COLO668 (cell line): Measurements from ENCODE around the gene PDE9A.

ENCODE experiments used
- DNase-seq: peaks from one replicate; lab custom pipeline; 2025; ENCODE audit not compliant: unreplicated experiment; lab: John Stamatoyannopoulos, UW

PDE9A gene

DNA sequence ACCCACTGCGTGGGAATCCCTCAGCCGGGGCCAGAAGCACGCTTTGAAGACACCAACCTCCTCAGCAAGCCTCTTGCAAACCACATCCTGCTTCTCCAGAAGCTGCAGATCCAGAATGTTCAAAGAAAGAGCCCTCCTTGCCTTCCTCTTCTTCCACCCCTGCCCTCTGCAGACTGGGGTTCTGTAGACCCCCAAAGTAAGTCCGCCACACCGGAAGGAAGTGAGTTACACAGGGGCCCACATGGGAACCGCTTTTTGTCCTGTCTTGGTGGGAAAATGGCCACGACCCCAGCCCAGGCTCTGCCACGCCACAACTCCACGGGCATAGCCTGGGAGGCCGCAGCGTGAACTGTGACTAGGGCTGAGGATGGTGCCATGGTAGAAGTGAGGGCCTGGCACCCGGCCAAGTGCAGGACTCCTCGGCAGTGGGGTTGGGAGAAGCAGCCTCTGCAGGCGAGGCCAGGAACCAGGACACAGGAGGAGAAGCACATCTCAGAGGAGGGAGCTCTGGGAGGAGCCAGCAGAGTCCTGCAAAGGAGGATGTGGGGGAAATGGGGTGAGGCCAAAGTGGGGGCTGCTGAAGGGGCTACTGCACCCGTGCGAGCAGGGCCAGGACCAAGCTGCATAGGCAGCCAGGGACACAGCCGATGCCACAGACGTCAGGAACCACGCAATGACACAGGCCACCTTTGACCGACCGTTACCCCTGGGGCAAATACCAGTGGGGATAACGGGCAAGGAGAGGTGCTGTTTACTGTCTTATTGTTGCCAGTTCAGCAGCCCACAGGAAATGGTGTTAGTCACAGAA, 30.9 kb downstream of the PDE9A start:
- DNase-seq, result peak; percentile 32

DNA sequence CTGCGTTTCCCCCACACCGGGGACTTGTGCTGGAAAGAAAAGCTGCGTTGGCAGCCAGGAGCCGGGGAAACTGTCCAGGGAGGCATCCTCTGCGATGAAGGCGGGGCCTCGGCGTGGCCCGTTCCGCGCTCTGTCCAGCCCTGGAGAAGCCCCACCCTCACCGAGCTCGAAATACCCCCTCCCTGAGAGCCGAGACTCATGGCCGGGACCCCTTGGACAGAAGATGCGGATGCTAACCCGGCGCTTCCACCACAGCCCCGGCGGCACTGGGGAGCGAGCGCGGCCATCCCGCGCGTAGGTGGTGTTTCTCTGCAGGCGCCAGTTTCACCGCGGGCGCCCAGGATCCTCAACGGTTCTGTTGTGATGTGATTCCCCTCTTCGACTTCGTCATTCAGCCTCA, 31.6 kb downstream of the PDE9A start:
- DNase-seq, result no peak

DNA sequence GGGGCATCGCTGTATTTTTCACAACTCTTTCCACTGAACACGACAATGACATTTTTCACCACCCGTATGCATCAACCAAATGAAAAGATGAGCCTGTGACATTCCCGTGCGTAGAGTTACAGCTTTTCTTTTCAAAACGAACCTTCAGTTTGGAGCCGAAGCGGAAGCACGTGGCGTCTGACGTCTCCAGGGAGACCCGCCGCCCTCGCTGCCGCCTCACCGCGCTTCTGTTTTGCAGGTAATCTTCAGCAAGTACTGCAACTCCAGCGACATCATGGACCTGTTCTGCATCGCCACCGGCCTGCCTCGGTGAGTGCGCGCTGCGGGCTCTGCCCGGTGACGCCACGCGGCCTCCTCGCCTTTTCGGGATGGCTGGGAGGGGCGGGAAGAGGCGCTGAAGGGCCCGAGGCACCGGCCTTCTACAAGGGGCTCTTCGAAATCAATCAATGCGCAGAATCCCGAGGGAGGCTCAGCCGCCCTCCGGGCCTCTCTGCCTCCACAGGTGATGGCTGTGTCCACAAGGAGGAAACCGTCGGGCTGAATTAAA, 32.6 kb downstream of the PDE9A start:
- DNase-seq, result no peak

DNA sequence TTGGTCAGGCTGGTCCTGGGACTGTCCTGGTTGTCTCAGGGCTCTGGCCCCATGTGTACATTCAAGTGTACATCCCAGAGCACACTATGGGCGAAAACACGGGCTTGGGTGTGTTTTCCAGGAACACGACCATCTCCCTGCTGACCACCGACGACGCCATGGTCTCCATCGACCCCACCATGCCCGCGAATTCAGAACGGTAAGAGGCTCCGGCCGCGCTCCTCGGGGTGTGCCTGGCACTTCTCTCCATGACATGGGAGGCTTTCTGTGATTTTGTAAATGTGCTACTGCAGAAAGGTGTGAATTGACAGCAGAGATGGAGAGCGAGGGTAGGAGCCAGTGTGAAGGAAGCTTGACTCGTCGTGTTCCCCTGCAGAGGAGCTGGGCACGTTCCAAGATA, 34.4 kb downstream of the PDE9A start:
- no peak for DNase-seq

DNA sequence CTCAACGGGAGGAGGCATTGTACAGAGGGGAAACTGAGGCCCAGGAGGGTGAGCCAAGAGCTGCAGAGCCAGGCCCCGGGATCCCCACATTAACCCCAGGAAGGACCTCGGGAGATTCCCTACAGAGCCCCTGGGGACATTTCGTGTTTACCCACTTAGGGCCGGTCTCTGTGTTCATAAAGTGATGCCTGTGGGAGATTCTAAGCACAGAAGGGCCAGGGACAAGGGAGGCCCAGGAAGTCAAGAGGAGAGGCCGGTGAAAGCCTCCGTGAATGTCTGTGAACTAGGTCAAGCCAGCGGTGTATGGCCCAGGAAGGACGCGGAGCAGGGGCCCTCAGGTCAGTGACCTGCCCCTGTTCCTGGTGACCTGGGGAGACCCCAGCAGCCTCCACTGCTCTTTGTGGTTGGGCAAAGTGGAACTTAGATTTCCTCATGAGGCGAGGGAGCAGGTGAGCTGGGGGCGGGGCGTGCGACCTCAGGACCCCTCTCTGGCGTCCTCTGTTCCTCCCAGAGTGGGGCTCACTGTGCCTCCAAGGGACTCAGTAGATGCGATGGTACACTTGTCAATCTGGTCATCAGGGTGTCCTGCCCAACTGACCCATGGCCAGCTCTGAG, 34.9 kb downstream of the PDE9A start:
- no peak for DNase-seq

DNA sequence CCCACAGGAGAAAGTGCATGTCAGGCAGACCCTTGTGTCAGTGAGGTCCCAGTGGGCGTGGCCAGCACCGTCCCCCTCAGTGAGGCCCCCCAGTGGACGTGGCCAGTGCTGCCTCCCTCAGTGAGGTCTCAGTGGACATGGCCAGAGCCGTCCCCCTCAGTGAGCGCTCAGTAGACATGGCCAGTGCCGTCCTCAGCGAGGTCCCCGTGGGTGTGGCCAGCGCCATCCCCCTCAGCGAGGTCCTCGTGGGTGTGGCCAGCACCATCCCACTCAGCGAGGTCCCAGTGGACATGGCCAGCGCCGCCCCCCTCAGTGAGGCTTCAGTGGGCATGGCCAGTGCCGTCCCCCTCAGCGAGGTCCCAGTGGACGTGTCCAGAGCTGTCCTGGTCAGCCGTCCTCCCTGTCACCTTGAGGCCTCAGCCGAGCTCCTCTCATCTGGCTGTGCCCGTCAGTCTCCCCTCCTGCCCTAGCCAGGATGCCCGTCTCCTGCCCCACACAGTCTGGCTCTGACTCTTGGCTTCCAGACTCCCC, 35.5 kb downstream of the PDE9A start:
- DNase-seq, result no peak

DNA sequence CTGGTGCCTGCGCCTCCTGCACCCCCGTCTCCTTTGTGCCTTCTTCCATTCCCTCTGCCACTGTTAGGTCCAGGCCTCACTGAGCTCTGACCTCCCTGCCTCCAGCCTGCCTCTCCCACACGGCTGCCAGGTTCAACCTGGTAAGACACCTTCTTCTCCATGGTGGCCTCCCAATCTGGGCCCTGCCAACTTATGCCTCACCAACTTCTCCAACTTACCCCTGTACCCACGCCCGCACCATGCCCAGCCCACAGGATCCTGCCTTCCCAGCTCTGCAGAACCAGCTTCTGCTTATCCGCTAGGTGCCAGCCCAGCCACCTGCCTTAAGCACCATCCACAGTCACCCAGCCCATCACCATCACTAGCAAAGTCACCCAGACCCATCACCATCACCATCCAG, 37.2 kb downstream of the PDE9A start:
- no peak for DNase-seq

DNA sequence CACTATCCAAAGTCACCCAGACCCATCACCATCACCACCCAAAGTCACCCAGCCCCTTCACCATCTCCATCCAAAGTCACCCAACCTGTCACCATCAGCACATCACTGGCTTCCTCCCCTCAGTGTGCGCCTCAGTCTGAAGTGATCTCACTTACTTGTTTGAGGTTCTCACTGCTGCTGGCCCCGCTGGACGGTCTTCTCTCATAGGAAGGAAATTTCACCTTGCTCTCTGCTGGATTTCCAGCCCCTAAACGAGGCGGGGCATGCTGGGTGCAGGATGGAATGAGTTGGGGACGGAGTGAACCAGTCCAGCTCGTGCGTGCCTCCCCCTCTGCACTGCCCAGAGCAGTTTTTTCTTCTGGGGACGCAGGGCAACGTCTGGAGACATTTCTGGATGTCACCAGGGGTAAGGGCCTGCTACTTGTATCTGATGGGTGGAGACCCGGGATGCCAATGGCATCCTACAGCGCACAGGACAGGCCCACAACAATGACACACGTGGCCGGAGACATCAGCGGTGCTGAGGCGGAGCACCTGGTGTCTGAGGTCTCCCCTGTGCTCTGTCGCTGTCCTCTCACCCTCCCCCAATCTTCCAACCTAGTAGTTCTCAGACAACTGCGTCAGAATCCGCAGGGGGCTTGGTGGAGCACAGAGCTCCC, 38.6 kb downstream of the PDE9A start:
- DNase-seq, result no peak

DNA sequence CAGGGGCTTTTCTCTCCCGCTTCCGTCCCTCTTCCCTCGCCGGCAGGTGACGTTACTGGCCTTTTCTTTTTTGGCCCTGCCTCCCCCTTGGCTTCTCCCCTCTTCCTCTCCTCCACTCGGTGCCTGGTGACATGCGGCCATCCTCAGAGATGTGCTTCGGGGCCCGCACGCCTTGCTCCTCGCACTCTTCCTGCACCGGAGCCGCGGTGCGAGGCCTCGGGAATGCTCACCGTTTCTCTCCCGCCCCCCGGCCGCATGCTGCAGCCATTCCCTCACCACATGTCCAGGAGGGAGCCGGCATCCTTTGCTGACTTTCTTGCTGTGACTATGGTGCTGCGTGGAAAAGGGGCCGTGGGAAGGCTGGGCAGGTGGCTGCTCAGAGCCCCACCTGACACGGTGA, 39.3 kb downstream of the PDE9A start:
- no peak for DNase-seq

DNA sequence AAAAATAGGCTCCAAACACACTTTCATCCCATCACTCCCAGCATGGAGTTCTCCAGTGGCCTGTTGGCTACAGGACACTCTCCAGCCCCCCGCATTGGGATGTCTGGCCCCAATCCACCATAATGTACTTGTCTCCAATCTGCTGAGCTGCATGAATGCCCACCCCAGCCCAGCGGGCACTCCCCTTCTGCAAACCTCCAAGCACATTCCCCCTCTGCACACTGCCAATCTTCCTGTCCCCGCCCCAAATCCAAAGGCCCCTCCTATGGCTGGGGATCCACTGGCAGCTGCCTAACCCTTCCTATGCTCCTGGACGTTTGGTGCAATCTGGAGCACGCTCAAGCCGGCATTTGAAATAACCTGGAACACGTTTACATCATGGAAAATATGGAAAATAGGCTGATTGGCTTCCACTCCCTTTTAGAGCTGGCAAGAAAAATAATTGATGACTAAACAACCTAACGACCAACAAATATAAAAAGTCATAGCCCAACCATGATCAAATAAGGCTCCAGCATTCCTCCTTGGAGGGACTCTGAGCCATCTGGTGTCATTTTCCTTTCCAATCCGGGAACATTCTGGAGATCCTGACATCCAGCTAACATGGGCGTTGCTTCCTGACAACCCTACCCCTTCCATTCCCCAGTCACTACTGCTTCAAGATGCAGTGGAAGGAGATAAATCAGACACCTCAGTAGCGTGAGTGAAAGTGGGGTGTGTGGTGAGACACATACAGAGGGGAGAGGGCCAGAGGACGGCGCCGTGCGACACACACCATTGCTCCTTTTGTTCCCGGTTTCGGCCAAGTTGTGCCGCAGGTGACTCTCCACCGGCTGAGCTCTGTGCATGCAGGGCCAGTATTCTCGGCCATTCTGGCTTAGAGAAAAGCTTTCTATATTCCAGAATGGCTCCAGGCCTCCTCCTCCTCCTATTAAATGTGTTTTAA, 41.6 kb downstream of the PDE9A start:
- DNase-seq, result no peak

DNA sequence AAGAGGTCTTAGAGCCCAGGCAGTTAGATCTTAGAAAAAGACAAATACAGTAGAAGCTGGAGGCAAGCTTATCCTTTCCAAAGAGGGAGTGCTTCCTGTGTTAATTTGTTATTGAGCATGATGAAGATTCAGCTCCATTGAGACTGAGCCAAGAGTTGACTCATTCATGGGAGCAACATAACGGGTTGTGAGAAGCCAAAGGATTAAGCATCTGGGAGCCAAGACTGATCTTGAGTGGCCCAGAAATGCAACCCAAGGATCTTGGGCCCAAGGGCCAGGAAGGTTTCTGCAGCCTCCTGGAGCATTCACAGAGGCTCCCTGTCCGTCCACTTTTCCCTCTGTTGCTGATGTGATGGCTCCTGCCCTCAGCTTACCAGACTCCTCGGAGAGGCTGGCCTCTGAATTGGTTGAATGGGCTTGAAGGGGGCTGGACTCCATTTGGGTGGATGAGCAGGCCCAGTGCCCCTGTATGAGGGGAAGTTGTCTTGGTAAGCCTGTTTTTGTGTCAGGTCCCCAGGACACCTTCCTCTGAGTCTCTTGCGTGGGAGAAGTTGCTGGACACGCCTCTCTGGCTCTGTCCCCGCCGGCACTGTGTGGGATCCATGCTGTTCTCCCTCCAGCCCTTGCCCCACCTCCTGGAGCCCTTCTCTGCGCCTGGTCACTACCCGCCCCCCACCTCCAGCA, 42.4 kb downstream of the PDE9A start:
- no peak for DNase-seq

DNA sequence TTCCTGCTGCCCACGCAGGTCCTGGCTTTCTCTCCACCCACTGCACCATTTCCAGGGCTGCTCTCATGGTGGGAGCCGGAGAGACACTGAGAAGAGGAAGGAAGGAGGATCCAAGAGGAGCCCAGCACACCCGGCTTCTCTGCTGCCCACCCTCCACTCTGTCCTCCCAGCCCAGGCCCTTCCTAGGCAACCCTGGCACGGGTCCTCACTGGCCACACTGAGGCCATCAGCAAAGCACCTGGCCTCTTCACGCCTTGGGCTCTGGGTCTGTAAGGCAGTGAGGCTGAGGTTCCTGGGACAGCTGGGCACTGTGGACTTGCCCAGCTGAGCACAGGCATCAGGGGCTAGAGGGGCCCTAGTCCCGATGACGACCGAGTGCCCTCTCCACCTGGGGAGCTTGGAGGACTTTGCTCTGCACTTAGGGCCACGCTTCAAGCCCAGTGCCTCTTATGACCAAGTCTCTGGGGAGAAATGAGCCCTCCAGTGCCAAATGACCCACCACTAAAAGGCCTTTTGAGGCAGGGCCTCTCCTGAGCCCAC, 43.1 kb downstream of the PDE9A start:
- DNase-seq, result no peak

DNA sequence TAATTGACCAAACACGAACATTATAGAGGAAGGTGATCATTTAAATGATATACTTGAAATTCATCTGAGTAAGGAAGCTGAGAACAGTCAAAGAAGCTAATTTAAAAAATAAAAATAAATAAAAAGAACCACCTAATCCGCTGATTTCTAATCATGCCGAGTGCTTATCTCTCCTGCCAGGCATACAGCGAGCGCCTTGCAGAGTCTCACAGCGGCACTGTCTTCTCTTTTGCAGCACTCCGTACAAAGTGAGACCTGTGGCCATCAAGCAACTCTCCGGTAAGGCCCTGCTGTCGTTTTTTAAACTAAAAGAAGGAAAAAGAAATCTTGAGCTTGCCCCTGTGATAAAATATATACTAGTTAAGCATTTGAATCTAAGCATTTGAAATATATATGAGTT, 45.3 kb downstream of the PDE9A start:
- no peak for DNase-seq

DNA sequence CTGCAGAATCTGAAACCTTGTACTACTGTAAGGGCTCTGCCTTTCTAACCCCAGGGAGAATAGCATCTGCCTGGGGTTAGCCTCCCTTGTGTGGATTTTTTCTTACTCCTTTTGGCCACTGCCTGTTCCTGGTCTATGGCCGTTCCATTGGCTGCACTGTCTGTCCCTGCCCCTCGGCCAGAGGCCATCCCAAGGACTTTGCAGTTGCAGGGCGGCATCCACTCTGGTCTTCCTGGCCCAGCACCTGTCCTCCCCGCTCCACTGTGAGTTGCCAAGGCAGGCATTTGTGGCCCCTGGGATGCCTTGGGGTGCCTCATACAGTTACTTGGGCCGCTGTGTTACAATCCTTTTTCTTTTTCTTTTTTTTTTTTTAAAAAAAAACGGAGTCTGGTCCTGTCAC, 45.8 kb downstream of the PDE9A start:
- no peak for DNase-seq

DNA sequence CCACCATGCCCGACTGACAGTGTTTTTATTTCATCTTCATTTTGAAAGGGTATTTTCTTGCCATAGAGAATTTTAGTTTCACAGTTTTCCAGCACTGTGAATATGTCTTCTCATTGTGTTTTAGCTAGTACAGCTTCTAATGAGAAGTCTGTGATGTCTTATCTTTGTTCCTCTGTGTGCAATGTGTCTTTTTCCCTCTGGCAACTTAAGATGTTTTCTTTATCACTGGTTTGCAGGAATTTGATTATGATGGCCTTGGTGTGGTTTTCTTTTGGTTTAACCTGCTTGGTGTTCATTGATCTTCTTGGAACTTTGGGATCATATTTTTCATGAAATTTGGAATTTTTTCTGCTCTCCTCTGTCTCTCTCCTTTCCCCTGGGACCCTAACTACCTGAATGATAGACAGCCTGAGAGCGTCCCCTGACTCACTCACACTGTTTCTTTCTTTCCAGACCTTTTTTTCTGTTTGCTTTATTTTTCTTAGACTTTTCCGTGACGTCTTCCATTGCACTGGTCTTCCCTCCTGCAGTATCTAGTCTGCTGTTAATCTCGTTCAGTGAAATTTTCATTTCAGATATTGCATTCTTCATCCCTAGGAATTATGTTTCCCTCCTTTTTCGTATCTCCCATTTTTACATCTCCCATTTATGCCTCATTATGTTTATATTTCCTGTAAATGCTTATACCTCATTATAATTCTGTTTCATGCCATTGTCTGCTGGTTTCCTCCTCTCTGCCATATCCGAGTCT, 48.5 kb downstream of the PDE9A start:
- no peak for DNase-seq

DNA sequence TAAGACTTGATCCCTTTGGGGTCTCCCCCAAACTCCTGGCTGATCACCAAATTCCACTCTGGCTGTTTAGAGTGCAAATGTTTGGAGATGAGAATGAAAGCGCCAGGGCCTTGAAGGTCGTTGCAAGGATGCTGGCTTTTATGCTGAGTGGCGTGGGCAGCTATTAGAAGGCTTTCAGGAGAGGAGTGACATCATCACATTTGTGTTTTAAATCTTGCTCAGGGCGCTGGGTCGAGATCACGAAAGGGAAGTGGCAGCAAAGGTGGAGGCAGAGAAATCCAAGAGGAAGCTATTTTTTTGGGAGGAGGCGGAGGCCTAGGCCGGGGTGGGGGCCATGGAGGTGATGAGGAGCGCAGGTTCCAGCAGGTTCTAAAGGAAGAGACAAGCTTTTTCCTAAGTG, 49.3 kb downstream of the PDE9A start:
- no peak for DNase-seq

DNA sequence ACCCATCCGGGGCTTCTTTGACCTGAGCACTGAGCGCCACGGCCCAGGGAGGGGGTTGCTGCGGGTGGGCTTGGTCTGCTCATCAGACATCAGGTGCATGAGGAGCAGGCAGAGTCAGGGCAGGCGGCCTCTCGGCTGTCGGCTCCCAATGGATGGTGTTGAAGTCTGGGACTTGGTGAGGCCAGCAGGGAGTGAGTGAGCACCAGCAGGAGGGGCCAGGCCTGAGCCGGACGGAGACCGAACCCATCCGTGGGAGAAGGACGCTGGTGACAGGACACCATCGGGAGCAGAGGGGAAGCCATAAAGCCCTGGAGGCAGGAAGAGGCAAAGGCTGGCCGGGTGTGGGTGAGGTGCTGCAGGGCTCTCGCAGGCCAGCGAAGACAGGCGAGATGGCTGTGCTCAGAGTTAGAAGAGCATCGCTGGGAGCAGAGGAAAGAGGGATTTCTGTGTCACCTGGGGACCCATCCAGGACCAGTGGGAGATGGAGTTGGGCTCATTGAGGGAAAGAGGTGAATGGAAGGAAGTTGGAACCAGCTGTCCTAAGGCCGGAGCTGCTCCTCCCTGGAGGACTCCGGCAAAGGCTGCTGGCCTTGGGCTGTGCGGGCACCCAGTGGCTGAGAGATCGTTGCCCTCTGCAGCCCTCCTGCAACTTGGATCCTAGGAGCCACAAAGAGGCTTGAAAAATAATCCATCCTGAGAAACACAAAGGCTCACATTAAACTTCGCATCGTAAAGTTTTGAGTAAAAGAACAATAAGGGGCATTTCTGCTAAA, 49.9 kb downstream of the PDE9A start:
- no peak for DNase-seq

DNA sequence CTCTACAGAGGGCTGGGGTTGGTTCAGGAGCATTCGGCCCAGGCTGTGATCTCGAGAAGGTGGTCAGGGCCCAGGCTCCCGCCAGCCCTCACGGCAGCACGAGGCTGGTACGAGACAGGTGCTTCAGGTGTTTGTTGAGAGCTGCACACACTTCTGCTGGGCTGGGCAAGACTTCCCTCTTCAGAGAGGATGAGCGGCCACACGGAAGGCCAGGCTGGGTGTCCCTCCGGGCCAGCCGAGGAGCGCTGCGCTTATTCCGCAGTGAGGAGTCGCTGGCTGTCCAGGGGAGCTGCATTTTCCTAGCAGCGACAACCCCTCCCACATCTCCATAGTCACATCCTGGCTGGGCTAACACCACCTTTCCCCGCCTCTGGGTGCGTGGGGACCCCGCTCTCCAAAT, 50.5 kb downstream of the PDE9A start:
- no peak for DNase-seq
